Hepatocyte (in vitro differentiated cells): ENCODE data around the gene NLRC5. TPM values are rescaled to one million over a fixed set of nuclear protein-coding genes. Genes with fewer than 3 reads are reported as not detected.

Experiments
- DNase-seq: peaks from one replicate; pipeline ENCODE4 v3.0.0-alpha.2; 2016; ENCODE audit warnings: low spot score
- H2AFZ ChIP-seq: fragments of 200-600 bp; sonication (generic); 2 replicates; pipeline ENCODE4 v1.6.0; 2016; ENCODE audit warnings: antibody characterized with exemption, mild to moderate bottlenecking
- H3K27ac ChIP-seq: fragments of 200-600 bp; sonication (generic); 2 replicates; pipeline ENCODE4 v1.5.1; 2016; ENCODE audit warnings: mild to moderate bottlenecking
- H3K27me3 ChIP-seq: fragments of 200-600 bp; sonication (generic); 2 replicates; pipeline ENCODE4 v1.6.1; 2016
- H3K36me3 ChIP-seq: fragments of 200-600 bp; sonication (generic); replicated peaks from 2 replicates; pipeline ENCODE4 v1.5.1; 2016; ENCODE audit warnings: low read depth; ENCODE audit not compliant: insufficient read depth
- H3K4me1 ChIP-seq: fragments of 200-600 bp; sonication (generic); 2 replicates; pipeline ENCODE4 v1.5.1; 2016; ENCODE audit warnings: mild to moderate bottlenecking, moderate library complexity; ENCODE audit not compliant: insufficient read depth
- H3K4me2 ChIP-seq: fragments of 200-600 bp; sonication (generic); 2 replicates; pipeline ENCODE4 v1.6.0; 2016
- H3K4me3 ChIP-seq: fragments of 200-600 bp; sonication (generic); 2 replicates; pipeline ENCODE4 v1.5.1; 2016; ENCODE audit warnings: mild to moderate bottlenecking
- H3K79me2 ChIP-seq: fragments of 200-600 bp; sonication (generic); 2 replicates; pipeline ENCODE4 v1.6.0; 2017; ENCODE audit warnings: mild to moderate bottlenecking
- H3K9me2 ChIP-seq: fragments of 200-600 bp; sonication (generic); replicated peaks from 2 replicates; pipeline ENCODE4 v1.6.0; 2017; ENCODE audit warnings: mild to moderate bottlenecking; ENCODE audit not compliant: insufficient read depth
- H3K9me3 ChIP-seq: fragments of 200-600 bp; sonication (generic); 2 replicates; pipeline ENCODE4 v1.5.1; 2016; ENCODE audit warnings: low read depth, mild to moderate bottlenecking
- H4K20me1 ChIP-seq: fragments of 200-600 bp; sonication (generic); 2 replicates; pipeline ENCODE4 v1.6.0; 2016; ENCODE audit warnings: mild to moderate bottlenecking; ENCODE audit not compliant: insufficient read depth, poor library complexity, severe bottlenecking
- EZH2 ChIP-seq: fragments of 200-600 bp; sonication (generic); IDR thresholded peaks from 2 replicates; pipeline ENCODE4 v1.6.1; 2016; ENCODE audit warnings: antibody characterized with exemption, mild to moderate bottlenecking, borderline replicate concordance
- EZH2phosphoT487 ChIP-seq: fragments of 200-600 bp; sonication (generic); IDR thresholded peaks from one replicate; pipeline ENCODE4 v1.6.1; 2018; ENCODE audit warnings: antibody characterized with exemption, mild to moderate bottlenecking, low read depth, moderate library complexity; ENCODE audit not compliant: unreplicated experiment, severe bottlenecking
- WGBS: methylation state at CpG from one replicate; pipeline ENCODE4 v1.1.6; 2016; ENCODE audit warnings: low lambda C conversion rate; ENCODE audit errors: missing lambda C conversion rate; 5-methylcytosine and 5-hydroxymethylcytosine counted together
- polyA plus RNA-seq: library from polyadenylated mRNA; unstranded; fragments of >200 nt; fragmentation: Nextera tagmentation; extraction: Ambion mirVana; gene quantifications from 2 replicates; pipeline ENCODE4 v1.2.1, GENCODE V29; 2016
- total RNA-seq: library from RNA; depleted of rRNA; stranded (reverse); fragments of >200 nt; gene quantifications from 2 replicates; pipeline ENCODE4 v1.2.3, GENCODE V29; 2014
- TF ChIP-seq, protein P1 (sequence below): fragments of 200-600 bp; sonication (generic); IDR thresholded peaks from 2 replicates; pipeline ENCODE4 v1.5.1; 2016; ENCODE audit warnings: antibody characterized with exemption, mild to moderate bottlenecking; ENCODE audit not compliant: poor library complexity

NLRC5 gene
- total and polyA plus RNA-seq, 2 experiments from 2014 or later: 6.4 to 7.0 TPM

DNA sequence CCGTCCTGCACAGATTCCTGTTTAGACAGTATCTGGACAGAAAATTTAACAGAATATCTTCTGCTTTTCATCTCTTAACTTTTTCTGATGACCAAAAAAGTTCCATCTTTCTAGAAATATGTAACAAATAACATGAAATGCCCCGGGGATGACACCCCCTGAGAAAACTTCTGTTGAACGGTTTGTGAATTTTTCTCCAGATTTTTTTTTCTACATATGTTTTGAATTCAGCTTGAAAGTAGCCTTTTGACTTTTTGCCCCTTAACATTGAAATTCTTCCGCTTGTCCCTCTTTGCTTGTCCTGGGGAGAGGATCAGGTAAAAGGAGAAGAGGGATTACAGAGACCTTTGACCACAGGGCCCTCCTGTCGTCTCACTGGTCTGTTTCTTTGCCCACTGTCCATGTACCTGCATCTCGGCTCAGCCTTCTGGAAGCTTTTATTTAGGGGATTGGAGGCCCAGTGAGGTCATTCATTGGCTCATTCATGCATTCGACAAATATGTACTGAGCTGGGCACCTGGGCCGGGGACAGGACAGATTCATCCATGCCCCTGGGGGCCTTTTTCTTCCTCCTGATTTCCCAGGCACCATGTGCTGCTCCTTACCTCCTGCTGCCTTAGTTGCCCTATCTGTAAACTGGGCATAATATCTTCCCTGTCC is 83.4 kb downstream of the NLRC5 start:
- Histone ChIP-seq H3K4me2 (no peak overlapping the region), H3K4me3 (no peak overlapping the region), H3K9me3 (no peaks in the 10 kb centered on the region), H3K27ac (no peak overlapping the region), H3K9me2 (no peaks in the 10 kb centered on the region), H4K20me1 (no peaks in the 10 kb centered on the region), H2AFZ (no peak overlapping the region), H3K79me2 (no peaks in the 10 kb centered on the region), H3K27me3 (no peaks in the 10 kb centered on the region), H3K4me1 (no peaks in the 10 kb centered on the region), H3K36me3 (no peaks in the 10 kb centered on the region)
- TF ChIP-seq EZH2 (no peak), EZH2phosphoT487 (no peak)
- TF ChIP-seq, protein P1, sequence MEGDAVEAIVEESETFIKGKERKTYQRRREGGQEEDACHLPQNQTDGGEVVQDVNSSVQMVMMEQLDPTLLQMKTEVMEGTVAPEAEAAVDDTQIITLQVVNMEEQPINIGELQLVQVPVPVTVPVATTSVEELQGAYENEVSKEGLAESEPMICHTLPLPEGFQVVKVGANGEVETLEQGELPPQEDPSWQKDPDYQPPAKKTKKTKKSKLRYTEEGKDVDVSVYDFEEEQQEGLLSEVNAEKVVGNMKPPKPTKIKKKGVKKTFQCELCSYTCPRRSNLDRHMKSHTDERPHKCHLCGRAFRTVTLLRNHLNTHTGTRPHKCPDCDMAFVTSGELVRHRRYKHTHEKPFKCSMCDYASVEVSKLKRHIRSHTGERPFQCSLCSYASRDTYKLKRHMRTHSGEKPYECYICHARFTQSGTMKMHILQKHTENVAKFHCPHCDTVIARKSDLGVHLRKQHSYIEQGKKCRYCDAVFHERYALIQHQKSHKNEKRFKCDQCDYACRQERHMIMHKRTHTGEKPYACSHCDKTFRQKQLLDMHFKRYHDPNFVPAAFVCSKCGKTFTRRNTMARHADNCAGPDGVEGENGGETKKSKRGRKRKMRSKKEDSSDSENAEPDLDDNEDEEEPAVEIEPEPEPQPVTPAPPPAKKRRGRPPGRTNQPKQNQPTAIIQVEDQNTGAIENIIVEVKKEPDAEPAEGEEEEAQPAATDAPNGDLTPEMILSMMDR: no peak
- WGBS: 64% methylated on average over 8 of the region's 8 CpGs
- DNase-seq: no peak

DNA sequence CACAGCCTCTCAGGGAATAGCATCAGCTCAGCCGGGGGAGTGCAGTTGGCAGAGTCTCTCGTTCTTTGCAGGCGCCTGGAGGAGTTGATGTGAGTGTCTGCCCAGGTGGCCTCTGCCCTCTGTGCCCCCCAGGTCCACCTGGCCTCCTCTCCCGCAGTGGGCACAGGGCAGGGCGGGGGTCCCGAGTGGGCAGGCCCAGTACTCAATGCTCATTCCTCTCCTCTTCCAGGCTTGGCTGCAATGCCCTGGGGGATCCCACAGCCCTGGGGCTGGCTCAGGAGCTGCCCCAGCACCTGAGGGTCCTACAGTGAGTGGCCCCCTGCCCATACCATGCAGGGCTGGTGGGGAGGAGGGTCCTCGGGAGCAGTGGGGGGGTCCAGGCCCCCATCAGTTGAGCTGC is 88.4 kb downstream of the NLRC5 start:
- H3K4me2 ChIP-seq: no peak overlapping the region
- no peaks in the 10 kb centered on the region for H3K9me2 ChIP-seq
- H3K4me1 ChIP-seq: no peaks in the 10 kb centered on the region
- no peak overlapping the region for H2AFZ ChIP-seq
- 92% methylated on average over 7 of the region's 7 CpGs for WGBS
- no peak overlapping the region for H3K27ac ChIP-seq
- H3K27me3 ChIP-seq: no peaks in the 10 kb centered on the region
- H3K9me3 ChIP-seq: no peaks in the 10 kb centered on the region
- H4K20me1 ChIP-seq: no peaks in the 10 kb centered on the region
- H3K4me3 ChIP-seq: no peak overlapping the region
- no peak for DNase-seq
- TF ChIP-seq, protein P1: no peak
- no peak for TF ChIP-seq EZH2
- no peak for TF ChIP-seq EZH2phosphoT487
- H3K79me2 ChIP-seq: no peaks in the 10 kb centered on the region
- H3K36me3 ChIP-seq: no peaks in the 10 kb centered on the region

DNA sequence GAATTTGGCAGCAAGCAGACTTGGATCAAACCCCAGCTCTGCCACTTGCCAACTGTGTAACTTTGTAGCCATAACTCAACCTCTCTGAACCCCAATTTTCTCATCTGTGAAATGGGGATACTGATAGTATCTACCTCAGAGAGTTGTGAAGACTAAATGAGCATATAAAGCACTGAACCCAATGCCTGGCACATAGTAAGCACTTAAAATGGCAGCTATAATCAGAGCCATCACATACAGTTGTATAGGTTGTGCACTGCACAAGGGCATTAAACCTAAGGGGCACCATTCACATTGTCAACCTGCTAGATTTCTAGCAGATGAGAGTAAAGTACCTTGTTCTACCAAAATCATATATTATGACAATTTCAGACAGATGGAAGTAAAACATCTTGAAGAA is 92.4 kb downstream of the NLRC5 start:
- H3K27ac ChIP-seq: no peak overlapping the region
- TF ChIP-seq, protein P1: no peak
- TF ChIP-seq EZH2phosphoT487: no peak
- TF ChIP-seq EZH2: no peak
- H3K79me2 ChIP-seq: no peaks in the 10 kb centered on the region

DNA sequence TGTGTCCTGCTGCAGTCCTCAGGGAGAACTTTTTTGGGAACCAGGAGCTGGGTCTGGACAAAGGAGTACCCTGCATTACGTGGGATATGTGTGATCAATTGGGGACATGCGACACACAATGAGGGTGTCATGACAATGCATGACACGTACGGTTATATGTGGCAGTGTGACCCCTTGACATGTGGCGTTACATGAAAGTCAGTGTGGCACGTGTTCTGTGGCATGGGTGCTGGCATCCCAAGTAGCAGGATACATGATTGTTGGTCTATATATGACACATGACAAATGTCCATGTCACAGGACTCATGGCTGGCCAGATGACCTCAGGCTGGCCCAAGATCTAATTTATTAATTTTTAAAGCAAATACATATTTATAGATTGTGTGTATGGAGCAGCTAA is 93.3 kb downstream of the NLRC5 start:
- Histone ChIP-seq H3K79me2 (no peaks in the 10 kb centered on the region), H3K4me1 (no peaks in the 10 kb centered on the region), H3K27ac (no peak overlapping the region), H3K27me3 (no peaks in the 10 kb centered on the region), H4K20me1 (no peaks in the 10 kb centered on the region), H3K9me3 (no peaks in the 10 kb centered on the region), H3K4me2 (no peak overlapping the region), H3K4me3 (no peak overlapping the region), H2AFZ (no peak overlapping the region), H3K36me3 (no peaks in the 10 kb centered on the region), H3K9me2 (no peaks in the 10 kb centered on the region)
- WGBS: 94% methylated on average over 6 of the region's 6 CpGs
- DNase-seq: no peak
- TF ChIP-seq EZH2: no peak
- TF ChIP-seq, protein P1: no peak
- TF ChIP-seq EZH2phosphoT487: no peak

More for the DNA sequence above, 92.4 kb downstream of the NLRC5 start:
- H4K20me1 ChIP-seq: no peaks in the 10 kb centered on the region
- no peak overlapping the region for H2AFZ ChIP-seq
- no peak overlapping the region for H3K4me3 ChIP-seq
- no peaks in the 10 kb centered on the region for H3K9me3 ChIP-seq
- H3K9me2 ChIP-seq: no peaks in the 10 kb centered on the region
- no peaks in the 10 kb centered on the region for H3K4me1 ChIP-seq
- H3K4me2 ChIP-seq: no peak overlapping the region
- no peak for DNase-seq
- no peaks in the 10 kb centered on the region for H3K27me3 ChIP-seq
- H3K36me3 ChIP-seq: no peaks in the 10 kb centered on the region
